GM21423 (cell line): Measurements from ENCODE around the gene MPV17L.
"Not testable (repeated sequence)": the region's sequence is repeated elsewhere in the genome, so short reads cannot be mapped to it uniquely, and the experiment has no call there.

Experiments used
- ATAC-seq: cut with Tn5 transposase; IDR thresholded peaks from one replicate; pipeline ENCODE4 v1.9.1; 2021; ENCODE audit warnings: mild to moderate bottlenecking, moderate library complexity; ENCODE audit not compliant: unreplicated experiment

The MPV17L gene

DNA sequence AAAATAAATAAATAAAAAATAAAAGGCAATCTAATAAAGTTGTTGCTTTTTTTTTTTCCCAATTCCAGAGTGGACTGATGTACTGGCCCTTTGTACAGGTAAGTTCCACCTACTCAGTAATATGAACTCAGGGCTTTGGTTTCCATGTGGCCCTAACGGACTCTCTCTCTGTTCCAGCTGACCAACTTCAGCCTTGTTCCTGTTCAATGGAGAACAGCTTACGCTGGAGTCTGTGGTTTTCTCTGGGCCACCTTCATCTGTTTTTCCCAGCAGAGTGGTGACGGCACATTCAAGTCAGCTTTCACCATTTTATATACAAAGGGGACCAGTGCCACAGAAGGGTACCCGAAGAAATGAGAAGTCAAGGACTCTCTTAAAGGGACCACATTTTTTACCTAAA is 12.2 kb downstream of the MPV17L start:
- not testable (repeated sequence) for ATAC-seq

DNA sequence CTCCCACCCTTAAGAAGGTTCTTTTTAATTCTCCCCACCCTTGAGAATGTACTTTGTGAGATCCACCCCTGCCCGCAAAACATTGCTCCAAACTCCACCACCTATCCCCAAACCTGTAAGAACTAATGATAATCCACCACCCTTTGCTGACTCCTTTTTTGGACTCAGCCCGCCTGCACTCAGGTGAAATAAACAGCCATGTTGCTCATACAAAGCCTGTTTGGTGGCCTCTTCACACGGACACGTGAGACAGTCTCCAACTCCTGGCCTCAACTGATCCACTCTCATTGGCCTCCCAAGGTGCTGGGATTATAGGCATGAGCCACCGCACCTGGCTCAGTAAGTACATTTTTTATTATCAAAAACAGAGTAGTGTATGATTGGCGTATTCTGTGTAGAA is 13.9 kb downstream of the MPV17L start:
- not testable (repeated sequence) for ATAC-seq

DNA sequence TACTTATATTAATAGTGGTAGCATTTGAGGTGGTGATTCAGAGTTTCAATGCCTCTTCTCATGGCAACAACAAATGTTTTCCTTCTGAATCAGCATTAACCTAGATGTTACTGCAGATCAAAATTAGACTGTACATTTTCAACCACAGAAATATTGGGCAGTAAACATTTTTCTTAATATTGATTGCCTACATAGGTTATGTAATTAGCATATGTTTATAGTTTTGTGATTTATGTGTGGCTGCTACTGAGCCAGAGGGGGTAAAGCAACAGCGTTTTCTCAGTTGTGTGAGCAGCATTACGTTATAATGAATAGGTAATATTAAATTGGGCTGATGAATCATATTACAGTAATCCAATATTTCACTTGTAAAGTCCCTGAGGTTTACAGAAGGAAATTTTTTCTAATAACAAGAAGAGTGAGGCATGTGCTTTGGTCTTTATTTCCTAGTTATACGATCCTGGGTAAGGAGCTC is 20.0 kb downstream of the MPV17L start:
- ATAC-seq = no peak

- no peak for ATAC-seq
Observed at GRCh38 chr16:15417197-15417596, 21.6 kb downstream of the MPV17L start.

DNA sequence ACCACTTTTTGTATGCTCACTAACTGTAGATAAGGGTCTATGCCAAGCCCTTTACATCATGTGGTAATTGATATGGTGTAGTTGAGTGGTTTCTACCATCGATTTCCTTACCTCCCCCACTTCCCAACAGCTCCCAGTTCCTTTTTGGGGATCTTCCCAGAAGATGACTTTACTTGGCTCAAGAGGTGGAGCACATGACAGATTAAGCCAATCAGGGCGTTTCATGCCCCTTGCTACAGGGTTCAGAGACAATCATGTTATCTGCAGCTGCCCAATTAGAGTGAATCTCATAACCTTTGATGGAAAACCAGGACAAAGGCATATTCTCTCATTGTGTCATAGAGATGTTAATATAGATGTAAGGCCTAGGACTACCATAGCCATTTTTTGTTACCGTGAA is 22.7 kb downstream of the MPV17L start:
- ATAC-seq = no peak

DNA sequence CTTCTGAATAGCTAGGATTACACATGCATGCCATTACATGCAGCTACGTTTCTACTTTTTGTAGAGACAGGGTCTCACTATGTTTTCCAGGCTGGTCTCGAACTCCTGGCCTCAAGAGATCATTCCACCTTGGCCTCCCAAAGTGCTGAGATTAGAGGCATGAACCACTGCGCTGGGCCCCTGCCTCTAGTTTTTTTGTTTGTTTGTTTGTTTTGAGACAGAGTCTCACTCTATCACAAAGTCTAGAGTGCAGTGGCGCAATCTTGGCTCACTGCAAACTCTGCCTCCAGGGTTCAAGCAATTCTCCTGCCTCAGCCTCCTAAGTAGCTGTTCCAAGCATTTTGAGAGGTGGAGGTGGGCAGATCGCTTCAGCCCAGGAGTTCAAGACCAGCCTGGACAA is 26.1 kb downstream of the MPV17L start:
- ATAC-seq = not testable (repeated sequence)

- ATAC-seq = no peak
Observed at GRCh38 chr16:15422222-15422621, 26.7 kb downstream of the MPV17L start.

DNA sequence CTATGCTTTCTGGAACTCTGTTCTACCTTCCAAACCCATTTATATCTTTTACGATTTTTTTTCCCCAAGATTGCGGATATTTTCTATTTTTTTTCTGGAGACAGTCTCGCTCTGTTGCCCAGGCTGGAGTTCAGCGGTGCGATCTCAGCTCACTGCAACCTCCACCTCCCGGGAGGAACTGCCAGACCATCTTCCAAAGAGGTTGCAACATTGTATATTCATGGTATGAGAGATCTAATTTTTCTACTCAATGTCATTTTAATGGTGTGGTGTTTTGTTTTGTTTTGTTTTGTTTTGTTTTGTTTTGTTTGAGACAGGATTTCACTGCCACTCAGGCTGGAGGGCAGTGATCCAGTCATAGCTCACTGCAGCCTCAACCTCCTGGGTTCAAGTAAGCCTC is 30.3 kb downstream of the MPV17L start:
- ATAC-seq = no peak

- ATAC-seq = no peak
Observed at GRCh38 chr16:15426796-15427195, 31.2 kb downstream of the MPV17L start.

DNA sequence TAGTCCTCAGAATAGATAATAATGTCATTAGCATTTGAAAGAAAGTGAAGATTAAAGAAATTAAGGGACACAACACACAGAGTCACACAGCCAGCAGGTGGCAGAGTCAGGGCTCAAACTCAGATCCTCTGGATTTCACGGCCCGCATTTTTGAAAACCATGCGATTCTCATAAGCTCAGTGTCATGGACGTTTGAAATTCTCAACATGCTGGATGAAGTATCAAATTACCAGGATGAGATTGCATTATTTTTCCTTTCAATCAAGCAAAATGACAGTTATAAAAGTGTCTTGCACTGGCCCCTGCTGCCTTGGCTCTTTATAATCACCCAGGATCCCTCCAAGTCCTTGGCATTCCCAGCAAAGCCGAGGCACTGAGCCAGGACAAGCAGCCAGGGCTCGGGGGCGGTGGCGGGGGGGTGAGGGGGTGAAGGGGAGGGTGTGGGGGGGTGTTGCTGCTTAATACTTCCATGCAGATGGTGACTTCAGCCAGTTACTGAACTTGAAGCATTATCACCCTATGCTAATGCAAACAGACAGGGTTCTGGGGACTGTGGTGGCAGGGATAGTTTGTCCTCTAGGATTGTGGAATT is 32.2 kb downstream of the MPV17L start:
- ATAC-seq = no peak

- not testable (repeated sequence) for ATAC-seq
Observed at GRCh38 chr16:15430884-15431283, 35.3 kb downstream of the MPV17L start.

DNA sequence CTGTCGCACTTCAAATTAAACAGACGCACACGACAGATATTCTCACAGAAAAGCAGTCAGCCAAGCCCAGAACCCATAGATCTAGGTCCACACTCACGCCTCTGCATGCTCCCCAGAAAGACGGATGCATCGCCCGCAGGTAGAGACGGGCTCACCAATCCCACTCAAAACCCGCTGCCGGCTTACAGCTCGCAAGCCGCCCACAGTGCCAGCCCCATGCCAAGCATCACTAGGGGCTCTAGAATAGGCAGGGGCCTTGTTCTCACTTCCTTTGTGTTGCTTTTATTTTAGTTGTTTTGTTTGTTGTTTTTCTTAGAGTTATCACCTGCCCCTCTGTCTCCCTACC is 38.5 kb downstream of the MPV17L start:
- no peak for ATAC-seq

DNA sequence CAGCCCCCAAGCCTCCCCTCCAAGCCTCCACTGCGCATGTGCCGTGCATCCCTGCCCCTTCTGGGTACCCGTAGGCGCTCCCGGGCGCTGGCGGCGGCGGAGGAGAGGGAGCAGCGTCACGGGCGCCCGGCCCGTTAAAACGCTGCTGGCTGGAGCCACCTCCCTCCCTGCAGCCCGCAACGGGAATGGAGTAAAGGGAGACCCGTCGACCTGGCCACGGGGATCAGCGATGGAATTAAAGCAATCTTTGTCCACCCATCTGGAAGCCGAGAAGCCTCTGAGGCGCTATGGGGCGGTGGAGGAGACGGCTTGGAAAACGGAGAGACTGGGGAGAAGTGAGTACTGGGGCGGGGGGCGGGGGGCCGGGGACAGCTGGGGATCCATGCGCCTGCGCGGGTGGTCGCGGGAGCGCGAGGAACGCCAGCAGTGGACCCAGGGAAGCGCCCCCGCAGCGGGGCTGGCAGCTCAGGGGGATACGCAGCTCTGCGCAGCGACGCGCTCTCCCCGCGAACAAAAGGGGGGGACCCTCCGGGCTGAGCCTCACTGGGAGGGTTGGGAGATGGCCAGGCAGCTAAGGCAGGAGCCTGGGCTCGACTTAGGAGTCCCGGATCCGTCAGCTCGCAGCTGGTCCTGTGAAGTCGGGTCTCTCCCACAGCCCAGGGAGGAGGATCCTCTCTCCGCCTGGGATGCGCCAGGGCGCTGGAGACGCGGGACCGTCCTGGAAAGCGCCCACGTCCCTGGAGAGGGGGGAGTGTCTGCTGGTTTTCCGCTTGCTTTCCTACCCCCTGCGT is 39.1 kb downstream of the MPV17L start, which contains the start of gene BMERB1:
TSS of gene BMERB1 (plus strand) at position 164 of the 791 bp plus-strand sequence. CDS start at position 230, 66 bp downstream.
- ATAC-seq = no peak

GRCh38 chr16:15435216-15435864 is 39.8 kb downstream of the MPV17L start:
- no peak for ATAC-seq

DNA sequence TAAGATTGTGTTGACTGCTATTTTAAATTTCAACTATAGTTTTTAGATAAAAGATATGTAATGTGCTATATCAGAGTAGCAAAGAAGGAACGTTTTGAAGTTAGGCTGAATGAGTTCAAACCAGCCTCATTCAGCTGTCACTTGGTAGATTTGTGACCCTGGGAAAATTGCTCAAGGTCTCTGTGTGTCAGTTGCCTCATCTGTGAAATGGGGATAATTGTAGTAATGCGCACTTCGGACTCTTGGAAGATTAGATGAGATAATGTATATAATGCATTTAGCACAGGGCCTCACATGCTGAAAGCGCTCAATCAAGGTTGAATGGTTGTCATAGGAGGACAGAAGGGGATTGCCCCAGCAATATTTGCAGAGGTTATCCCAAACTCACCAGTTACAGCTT is 43.5 kb downstream of the MPV17L start:
- no peak for ATAC-seq

GRCh38 chr16:15439521-15439920 is 44.0 kb downstream of the MPV17L start:
- no peak for ATAC-seq

- no peak for ATAC-seq
Observed at GRCh38 chr16:15440852-15441251, 45.3 kb downstream of the MPV17L start.

GRCh38 chr16:15442140-15442539 is 46.6 kb downstream of the MPV17L start:
- ATAC-seq = not testable (repeated sequence)

DNA sequence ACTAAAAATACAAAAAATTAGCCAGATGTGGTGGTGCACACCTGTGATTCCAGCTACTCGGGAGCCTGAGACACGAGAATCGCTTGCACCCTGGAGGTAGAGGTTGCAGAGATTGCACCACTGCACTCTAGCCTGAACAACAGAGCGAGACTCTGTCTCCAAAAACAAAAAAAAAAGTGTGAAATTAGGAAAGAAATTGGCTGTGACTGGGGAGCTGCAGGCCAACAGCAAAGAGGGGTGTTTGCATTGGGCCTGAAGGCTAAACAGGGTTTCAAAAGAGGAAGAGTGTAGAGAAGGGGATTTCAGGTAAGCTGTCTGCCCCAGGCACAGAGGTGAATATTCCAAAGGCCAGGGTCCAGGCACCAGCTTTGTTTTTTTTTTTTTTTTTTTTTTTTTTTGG is 48.2 kb downstream of the MPV17L start:
- no peak for ATAC-seq

GRCh38 chr16:15444264-15444663 is 48.7 kb downstream of the MPV17L start:
- no peak for ATAC-seq

GRCh38 chr16:15445450-15445849 is 49.9 kb downstream of the MPV17L start:
- ATAC-seq = no peak

DNA sequence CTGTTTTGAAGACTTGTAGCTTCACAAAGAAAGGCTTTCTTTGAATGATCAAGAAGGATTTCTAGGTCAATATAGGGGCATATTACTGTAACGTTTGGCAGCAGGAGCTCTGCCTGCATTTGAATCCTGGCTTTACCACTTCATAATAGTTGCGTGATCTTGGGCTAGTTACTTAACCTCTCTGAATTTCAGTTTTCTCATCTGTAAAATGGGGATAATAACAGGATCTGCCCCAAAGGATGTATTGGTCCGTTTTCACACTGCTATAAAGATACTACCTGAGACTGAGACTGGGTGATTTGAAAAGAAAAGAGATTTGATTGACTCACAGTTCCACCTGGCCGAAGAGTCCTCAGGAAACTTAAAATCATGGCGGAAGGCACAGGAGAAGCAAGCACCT is 51.3 kb downstream of the MPV17L start:
- ATAC-seq = no peak
